ENCODE results near the gene DDIT3.

Gene DDIT3

GRCh38 chr12:57479376-57480115 lies 40.8 kb downstream of the DDIT3 start, which contains the start of gene ARHGAP9:
Gene ARHGAP9 (minus strand): TSS chr12:57479866. CDS start chr12:57479406, 460 bp downstream.
- DNase-seq: no peak

GRCh38 chr12:57479043-57479375 lies 41.3 kb downstream of the DDIT3 start:
- no peak for DNase-seq

- DNase-seq: no peak
Measured at GRCh38 chr12:57477710-57478681, 42.3 kb downstream of the DDIT3 start.

- no peak for DNase-seq
Measured at GRCh38 chr12:57476993-57477709, 43.2 kb downstream of the DDIT3 start.

GRCh38 chr12:57476162-57476992 lies 43.9 kb downstream of the DDIT3 start:
- DNase-seq: no peak

- DNase-seq: no peak
Measured at GRCh38 chr12:57475271-57476161, 44.8 kb downstream of the DDIT3 start.

GRCh38 chr12:57474862-57475261 lies 45.5 kb downstream of the DDIT3 start:
- DNase-seq: no peak

- DNase-seq: no peak
Measured at GRCh38 chr12:57474430-57474829, 45.9 kb downstream of the DDIT3 start.

- DNase-seq: no peak
Measured at GRCh38 chr12:57473886-57474285, 46.4 kb downstream of the DDIT3 start.

- DNase-seq: no peak
Measured at GRCh38 chr12:57473392-57473791, 46.9 kb downstream of the DDIT3 start.

- DNase-seq: no peak
Measured at GRCh38 chr12:57472391-57472790, 47.9 kb downstream of the DDIT3 start.

GRCh38 chr12:57471661-57472060 lies 48.7 kb downstream of the DDIT3 start:
- DNase-seq: no peak

- DNase-seq: no peak
Measured at GRCh38 chr12:57470970-57471656, 49.2 kb downstream of the DDIT3 start.

GRCh38 chr12:57470286-57470969 lies 49.9 kb downstream of the DDIT3 start:
- DNase-seq: no peak

GRCh38 chr12:57469296-57470164 lies 50.8 kb downstream of the DDIT3 start:
- no peak for DNase-seq

- DNase-seq: no peak
Measured at GRCh38 chr12:57467915-57468314, 52.4 kb downstream of the DDIT3 start.

- no peak for DNase-seq
Measured at GRCh38 chr12:57467212-57467874, 53.0 kb downstream of the DDIT3 start.

Measured in NCI-H2081 (cell line).